ENCODE measurements around the gene EMP1.

Gene EMP1

GRCh38 chr12:13167906-13168305 lies 28.6 kb upstream of the EMP1 start:
- Histone ChIP-seq H3K27me3 (no peaks in the 10 kb centered on the region), H3K36me3 (no peaks in the 10 kb centered on the region), H3K27ac (no peak overlapping the region), H3K4me1 (ENCODE audit: control insufficient read depth in 1 of 2, insufficient read depth in 1 of 2, low read depth in 1 of 2, low read length in 1 of 2) (peaks cover 12 to 17% of the 10 kb centered on the region in 2 experiments), H3K9me3 (no peaks in the 10 kb centered on the region), H3K4me3 (ENCODE audit: low read depth in 1 of 2, low read length in 1 of 2) (no peak overlapping the region)
- no peak for TF ChIP-seq CTCF (IDR thresholded peaks at IDR 0.05)

- peaks cover 12 to 17% of the 10 kb centered on the region in 2 experiments for H3K4me1 ChIP-seq (ENCODE audit: control insufficient read depth in 1 of 2, insufficient read depth in 1 of 2, low read depth in 1 of 2, low read length in 1 of 2)
- no peak overlapping the region for H3K4me3 ChIP-seq (ENCODE audit: low read depth in 1 of 2, low read length in 1 of 2)
- TF ChIP-seq CTCF (IDR thresholded peaks at IDR 0.05): no peak
- no peaks in the 10 kb centered on the region for H3K36me3 ChIP-seq
- H3K27me3 ChIP-seq: no peaks in the 10 kb centered on the region
- H3K9me3 ChIP-seq: no peaks in the 10 kb centered on the region
- no peak overlapping the region for H3K27ac ChIP-seq
Observed at GRCh38 chr12:13169272-13169671, 27.3 kb upstream of the EMP1 start.

GRCh38 chr12:13170892-13171490 lies 25.5 kb upstream of the EMP1 start:
- no peaks in the 10 kb centered on the region for H3K27me3 ChIP-seq
- no peak overlapping the region for H3K4me3 ChIP-seq (ENCODE audit: low read depth in 1 of 2, low read length in 1 of 2)
- no peaks in the 10 kb centered on the region for H3K9me3 ChIP-seq
- H3K4me1 ChIP-seq (ENCODE audit: control insufficient read depth in 1 of 2, insufficient read depth in 1 of 2, low read depth in 1 of 2, low read length in 1 of 2): peaks cover 3% of the 10 kb centered on the region in 2 experiments
- H3K36me3 ChIP-seq: no peaks in the 10 kb centered on the region
- TF ChIP-seq CTCF (IDR thresholded peaks at IDR 0.05): no peak
- no peak overlapping the region for H3K27ac ChIP-seq

GRCh38 chr12:13171921-13172859 lies 24.3 kb upstream of the EMP1 start:
- H3K4me3 ChIP-seq (ENCODE audit: low read depth in 1 of 2, low read length in 1 of 2): no peak overlapping the region
- H3K4me1 ChIP-seq (ENCODE audit: control insufficient read depth in 1 of 2, insufficient read depth in 1 of 2, low read depth in 1 of 2, low read length in 1 of 2): no peaks in the 10 kb centered on the region
- no peaks in the 10 kb centered on the region for H3K27me3 ChIP-seq
- H3K27ac ChIP-seq: no peak overlapping the region
- H3K9me3 ChIP-seq: no peaks in the 10 kb centered on the region
- H3K36me3 ChIP-seq: no peaks in the 10 kb centered on the region
- TF ChIP-seq CTCF (IDR thresholded peaks at IDR 0.05): no peak

GRCh38 chr12:13173012-13173932 lies 23.3 kb upstream of the EMP1 start:
- no peak for TF ChIP-seq CTCF (IDR thresholded peaks at IDR 0.05)
- H3K27ac ChIP-seq: no peak overlapping the region
- no peaks in the 10 kb centered on the region for H3K9me3 ChIP-seq
- H3K4me3 ChIP-seq (ENCODE audit: low read depth in 1 of 2, low read length in 1 of 2): no peak overlapping the region
- no peaks in the 10 kb centered on the region for H3K27me3 ChIP-seq
- H3K36me3 ChIP-seq: no peaks in the 10 kb centered on the region
- no peaks in the 10 kb centered on the region for H3K4me1 ChIP-seq (ENCODE audit: control insufficient read depth in 1 of 2, insufficient read depth in 1 of 2, low read depth in 1 of 2, low read length in 1 of 2)

Data from neutrophil (primary cell).